Esophagus squamous epithelium (tissue), 4 donors: ENCODE results near the gene EFNA4.

Source experiments
- CTCF ChIP-seq, 6 experiments: fragments of 450-650 bp in 4 of 6; fragments of 200-600 bp in 2 of 6; sonication (generic) in 2 of 6; IDR thresholded peaks; one replicate each; pipeline ENCODE4 v1.5.1; 2016 to 2019; ENCODE audit warnings: antibody characterized with exemption in 6 of 6, mild to moderate bottlenecking in 4 of 6, moderate library complexity in 4 of 6
- POLR2A ChIP-seq, 4 donors: fragments of 450-650 bp; IDR thresholded peaks; one replicate each; pipeline ENCODE4 v1.6.1; 2017; ENCODE audit warnings: antibody characterized with exemption in 4 of 4, mild to moderate bottlenecking in 4 of 4, moderate library complexity in 3 of 4

DNA sequence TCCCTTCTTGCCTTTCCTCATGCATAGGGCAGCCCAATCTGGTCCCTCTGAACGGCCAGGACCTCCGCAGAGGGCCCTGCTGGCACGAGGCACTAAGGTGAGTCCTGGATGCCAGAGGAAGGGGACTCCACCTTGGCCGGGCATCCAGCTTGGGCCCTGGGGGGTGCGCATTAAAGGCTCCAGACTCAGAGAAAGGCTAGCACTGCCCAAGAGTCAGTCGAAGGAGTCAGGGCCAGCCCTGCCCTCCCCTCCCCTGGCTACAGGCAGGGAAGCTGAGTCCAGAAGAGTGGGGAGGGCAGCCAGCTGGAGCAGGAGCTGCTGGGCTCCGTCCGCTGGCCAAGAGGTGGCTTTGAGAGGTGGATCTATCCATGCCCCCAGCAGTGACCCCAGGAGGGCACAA lies 2.8 kb upstream of the EFNA4 start:
- no peak for TF ChIP-seq POLR2A (IDR thresholded peaks at IDR 0.05)
- TF ChIP-seq CTCF (IDR thresholded peaks at IDR 0.05): no peak
